Astrocyte (in vitro differentiated cells and primary cell): ENCODE results near the gene PSKH1. TPM values are rescaled to one million over a fixed set of nuclear protein-coding genes. Genes with fewer than 3 reads are reported as not detected.

ENCODE experiments used
- DNase-seq: peaks from one replicate; pipeline ENCODE4 v3.0.0-alpha.2; 2010; ENCODE audit warnings: low read depth
- FAIRE-seq: peaks from 2 replicates; lab custom pipeline; 2011; peaks lifted over from hg19 to GRCh38; lab: Jason Lieb, UNC
- H2AFZ ChIP-seq: 2 replicates; pipeline ENCODE4 v1.6.0; 2012; ENCODE audit warnings: low read depth, low read length, inconsistent platforms
- H3K27ac ChIP-seq: 2 replicates; pipeline ENCODE4 v1.5.1; 2011; ENCODE audit warnings: low read depth, low read length, inconsistent platforms
- H3K27me3 ChIP-seq: 2 replicates; pipeline ENCODE4 v1.6.0; 2011; ENCODE audit warnings: low read length, inconsistent platforms; ENCODE audit not compliant: insufficient read depth
- H3K36me3 ChIP-seq: 2 replicates; pipeline ENCODE4 v1.5.1; 2011; ENCODE audit warnings: low read length, inconsistent platforms; ENCODE audit not compliant: insufficient read depth
- H3K4me1 ChIP-seq: 2 replicates; pipeline ENCODE4 v1.5.1; 2011; ENCODE audit warnings: low read length, inconsistent platforms; ENCODE audit not compliant: insufficient read depth
- H3K4me2 ChIP-seq: 2 replicates; pipeline ENCODE4 v1.6.0; 2012; ENCODE audit warnings: low read length, inconsistent platforms
- H3K4me3 ChIP-seq: 2 replicates; pipeline ENCODE4 v1.5.1; 2011; ENCODE audit warnings: low read depth, mild to moderate bottlenecking, low read length, inconsistent platforms; ENCODE audit not compliant: insufficient read depth
- H3K79me2 ChIP-seq: 2 replicates; pipeline ENCODE4 v1.6.0; 2012; ENCODE audit warnings: mild to moderate bottlenecking, low read length, inconsistent platforms; ENCODE audit not compliant: insufficient read depth
- H3K9ac ChIP-seq: 2 replicates; pipeline ENCODE4 v1.6.0; 2012; ENCODE audit warnings: mild to moderate bottlenecking, low read length, inconsistent platforms
- H3K9me3 ChIP-seq: 2 replicates; pipeline ENCODE4 v1.5.1; 2012; ENCODE audit warnings: low read depth, mild to moderate bottlenecking, low read length, inconsistent platforms; ENCODE audit not compliant: insufficient read depth
- H4K20me1 ChIP-seq: 2 replicates; pipeline ENCODE4 v1.6.0; 2012; ENCODE audit warnings: low read length, inconsistent platforms; ENCODE audit not compliant: insufficient read depth
- H3K27ac Mint-ChIP-seq: one replicate; pipeline ENCODE4 v1.8.0; 2021; ENCODE audit warnings: mild to moderate bottlenecking, mixed read lengths; ENCODE audit not compliant: unreplicated experiment
- H3K27me3 Mint-ChIP-seq: one replicate; pipeline ENCODE4 v1.8.0; 2021; ENCODE audit warnings: low read depth, mixed read lengths; ENCODE audit not compliant: unreplicated experiment
- H3K36me3 Mint-ChIP-seq: one replicate; pipeline ENCODE4 v1.8.0; 2021; ENCODE audit warnings: low read depth, mixed read lengths; ENCODE audit not compliant: unreplicated experiment
- H3K4me1 Mint-ChIP-seq: one replicate; pipeline ENCODE4 v1.8.0; 2021; ENCODE audit warnings: low read depth, mixed read lengths; ENCODE audit not compliant: unreplicated experiment
- H3K4me3 Mint-ChIP-seq: one replicate; pipeline ENCODE4 v1.8.0; 2021; ENCODE audit warnings: mild to moderate bottlenecking, moderate library complexity, mixed read lengths; ENCODE audit not compliant: unreplicated experiment
- H3K9me3 Mint-ChIP-seq: one replicate; pipeline ENCODE4 v1.8.0; 2021; ENCODE audit warnings: mild to moderate bottlenecking, mixed read lengths; ENCODE audit not compliant: unreplicated experiment
- CTCF ChIP-seq: IDR thresholded peaks from 2 replicates; pipeline ENCODE4 v1.5.1; 2011; ENCODE audit warnings: low read depth, mild to moderate bottlenecking, inconsistent platforms, low read length, moderate library complexity; ENCODE audit not compliant: insufficient read depth
- EZH2 ChIP-seq: IDR thresholded peaks from 2 replicates; pipeline ENCODE4 v1.6.1; 2012; ENCODE audit warnings: mild to moderate bottlenecking, low read length, inconsistent platforms; ENCODE audit not compliant: insufficient read depth
- total RNA-seq: library from RNA; stranded (reverse); gene quantifications from 2 replicates; pipeline ENCODE4 v1.2.1, GENCODE V29; 2021

Gene PSKH1
- total RNA-seq, 1 donor from 2014 or later = 27.3 TPM

- Mint-ChIP-seq H3K9me3 (no peaks in the 10 kb centered on the region), H3K36me3 (peaks cover 9% of the 10 kb centered on the region), H3K27me3 (peaks cover 7% of the 10 kb centered on the region), H3K27ac (peak overlapping the region; percentile 99), H3K4me1 (peaks cover 24% of the 10 kb centered on the region), H3K4me3 (peak overlapping the region; percentile 99)
- Histone ChIP-seq H3K4me2 (peak overlapping the region; percentile 100), H2AFZ (peak overlapping the region; percentile 69), H3K36me3 (peaks cover 9% of the 10 kb centered on the region), H3K9ac (peak overlapping the region; percentile 100), H3K4me1 (peaks cover 41% of the 10 kb centered on the region), H3K79me2 (peaks cover 59% of the 10 kb centered on the region), H3K27ac (peak overlapping the region; percentile 92), H3K4me3 (peak overlapping the region; percentile 100), H4K20me1 (peaks cover 55% of the 10 kb centered on the region), H3K9me3 (no peaks in the 10 kb centered on the region), H3K27me3 (no peaks in the 10 kb centered on the region)
- DNase-seq (no peak), FAIRE-seq (no peak)
- TF ChIP-seq EZH2 = no peak
- TF ChIP-seq CTCF = no peak
These were observed 74.3 kb downstream of the PSKH1 start for GRCh38 chr16:67967183-67967957.

- no peak for TF ChIP-seq EZH2
- TF ChIP-seq CTCF = no peak
- H3K27me3 Mint-ChIP-seq = peaks cover 7% of the 10 kb centered on the region
- peaks cover 24% of the 10 kb centered on the region for H3K4me1 Mint-ChIP-seq
- Histone ChIP-seq H3K27me3 (no peaks in the 10 kb centered on the region), H3K4me3 (peak overlapping the region; percentile 100), H3K4me1 (peaks cover 41% of the 10 kb centered on the region), H3K27ac (peak overlapping the region; percentile 92), H3K9me3 (no peaks in the 10 kb centered on the region), H3K36me3 (peaks cover 5% of the 10 kb centered on the region), H2AFZ (peak overlapping the region; percentile 69), H3K79me2 (peaks cover 54% of the 10 kb centered on the region), H3K4me2 (peak overlapping the region; percentile 100), H3K9ac (peak overlapping the region; percentile 100), H4K20me1 (peaks cover 49% of the 10 kb centered on the region)
- peak overlapping the region; percentile 99 for H3K4me3 Mint-ChIP-seq
- peaks cover 6% of the 10 kb centered on the region for H3K36me3 Mint-ChIP-seq
- H3K27ac Mint-ChIP-seq = peak overlapping the region; percentile 99
- FAIRE-seq (no peak), DNase-seq (no peak)
- H3K9me3 Mint-ChIP-seq = no peaks in the 10 kb centered on the region
These were observed 74.9 kb downstream of the PSKH1 start for GRCh38 chr16:67967958-67968399.
